ENCODE data around the gene CGNL1. TPM values are rescaled to one million over a fixed set of nuclear protein-coding genes. Genes with fewer than 3 reads are reported as not detected.
A peak's percentile ranks its signal among the peaks of the same experiment; 100 is the strongest.

The CGNL1 gene
- total and polyA plus RNA-seq, 7 donors = 0.69 to 7.2 (median 2.4) TPM

GRCh38 chr15:57373251-57373881, 2.9 kb upstream of the CGNL1 start:
- H3K27me3 ChIP-seq = peaks cover 6 to 30% (median 13%) of the 10 kb centered on the region in 3 donors
- no peaks in the 10 kb centered on the region for H3K9me3 ChIP-seq
- H3K27ac ChIP-seq = no peak overlapping the region
- TF ChIP-seq, protein P1, sequence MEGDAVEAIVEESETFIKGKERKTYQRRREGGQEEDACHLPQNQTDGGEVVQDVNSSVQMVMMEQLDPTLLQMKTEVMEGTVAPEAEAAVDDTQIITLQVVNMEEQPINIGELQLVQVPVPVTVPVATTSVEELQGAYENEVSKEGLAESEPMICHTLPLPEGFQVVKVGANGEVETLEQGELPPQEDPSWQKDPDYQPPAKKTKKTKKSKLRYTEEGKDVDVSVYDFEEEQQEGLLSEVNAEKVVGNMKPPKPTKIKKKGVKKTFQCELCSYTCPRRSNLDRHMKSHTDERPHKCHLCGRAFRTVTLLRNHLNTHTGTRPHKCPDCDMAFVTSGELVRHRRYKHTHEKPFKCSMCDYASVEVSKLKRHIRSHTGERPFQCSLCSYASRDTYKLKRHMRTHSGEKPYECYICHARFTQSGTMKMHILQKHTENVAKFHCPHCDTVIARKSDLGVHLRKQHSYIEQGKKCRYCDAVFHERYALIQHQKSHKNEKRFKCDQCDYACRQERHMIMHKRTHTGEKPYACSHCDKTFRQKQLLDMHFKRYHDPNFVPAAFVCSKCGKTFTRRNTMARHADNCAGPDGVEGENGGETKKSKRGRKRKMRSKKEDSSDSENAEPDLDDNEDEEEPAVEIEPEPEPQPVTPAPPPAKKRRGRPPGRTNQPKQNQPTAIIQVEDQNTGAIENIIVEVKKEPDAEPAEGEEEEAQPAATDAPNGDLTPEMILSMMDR (IDR thresholded peaks at IDR 0.05) = no peak
- TF ChIP-seq POLR2AphosphoS5 (IDR thresholded peaks at IDR 0.05) = no peak
- TF ChIP-seq EP300 (IDR thresholded peaks at IDR 0.05) = no peak
- no peaks in the 10 kb centered on the region for H3K36me3 ChIP-seq
- intact Hi-C loops (cut with DNase I) = no loop called here
- DNase-seq = no peak
- WGBS, 2 donors = 92% methylated on average over 4 of the region's 4 CpGs
- H3K4me3 ChIP-seq = no peak overlapping the region
- H3K4me1 ChIP-seq = peaks cover 0 to 16% (median 12%) of the 10 kb centered on the region in 4 donors

- H3K4me3 ChIP-seq = no peak overlapping the region
- DNase-seq = no peak
- H3K27ac ChIP-seq = no peak overlapping the region
- TF ChIP-seq, protein P1 (IDR thresholded peaks at IDR 0.05) = no peak
- no peak for TF ChIP-seq EP300 (IDR thresholded peaks at IDR 0.05)
- TF ChIP-seq POLR2AphosphoS5 (IDR thresholded peaks at IDR 0.05) = no peak
- no peak for TF ChIP-seq POLR2A (IDR thresholded peaks at IDR 0.05)
- intact Hi-C loops (cut with DNase I) = no loop called here
- H3K36me3 ChIP-seq = no peaks in the 10 kb centered on the region
- H3K9me3 ChIP-seq = no peaks in the 10 kb centered on the region
- WGBS, 2 donors = 90 to 91% methylated on average over 1 of the region's 1 CpG
- H3K27me3 ChIP-seq = peaks cover 6 to 35% (median 16%) of the 10 kb centered on the region in 3 donors
- peaks cover 0 to 16% (median 12%) of the 10 kb centered on the region in 4 donors for H3K4me1 ChIP-seq
These were observed 2.4 kb upstream of the CGNL1 start for GRCh38 chr15:57373882-57374276.

GRCh38 chr15:57376696-57377477, 582 bp downstream of the CGNL1 start:
- TF ChIP-seq, protein P1 (IDR thresholded peaks at IDR 0.05) = no peak
- TF ChIP-seq EP300 (IDR thresholded peaks at IDR 0.05) (no peak), POLR2AphosphoS5 (IDR thresholded peaks at IDR 0.05) (no peak), POLR2A (IDR thresholded peaks at IDR 0.05) (no peak)
- intact Hi-C loops (cut with DNase I) = no loop called here
- WGBS, 2 donors = 4 to 9% methylated on average over 48 of the region's 48 CpGs
- Histone ChIP-seq H3K9me3 (no peaks in the 10 kb centered on the region), H3K27me3 (peaks cover 6 to 57% (median 16%) of the 10 kb centered on the region in 3 donors), H3K27ac (peak overlapping the region in 3 of 4 donors; percentile 37 to 71 (median 45)), H3K36me3 (no peaks in the 10 kb centered on the region), H3K4me3 (peak overlapping the region; percentile 51 to 73 (median 60)), H3K4me1 (peaks cover 0 to 16% (median 12%) of the 10 kb centered on the region in 4 donors)
- DNase-seq = peak; percentile 63

DNA sequence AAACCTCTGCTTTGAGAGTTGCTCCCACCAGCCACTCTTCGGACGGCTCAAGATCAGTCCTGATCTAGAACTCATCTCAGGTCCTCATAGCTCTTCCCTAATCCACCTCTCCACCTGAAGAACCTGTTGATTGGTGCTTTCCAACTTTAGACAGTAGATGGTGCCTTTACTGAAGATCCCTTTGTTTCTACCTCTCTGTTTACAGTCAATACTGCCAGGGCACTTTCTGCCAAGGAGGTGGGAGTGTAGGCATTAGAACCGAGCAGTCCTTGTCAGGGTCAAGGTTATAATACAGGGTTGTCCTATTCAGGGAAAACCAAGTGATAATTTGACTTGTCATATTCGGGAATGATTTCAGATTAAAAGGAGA, 1.2 kb downstream of the CGNL1 start:
- no peak for DNase-seq
- H3K36me3 ChIP-seq = no peaks in the 10 kb centered on the region
- H3K27me3 ChIP-seq = peaks cover 6 to 57% (median 16%) of the 10 kb centered on the region in 3 donors
- peaks cover 0 to 17% (median 12%) of the 10 kb centered on the region in 4 donors for H3K4me1 ChIP-seq
- intact Hi-C loops (cut with DNase I) = no loop called here
- TF ChIP-seq POLR2A (IDR thresholded peaks at IDR 0.05) (no peak), POLR2AphosphoS5 (IDR thresholded peaks at IDR 0.05) (no peak), EP300 (IDR thresholded peaks at IDR 0.05) (no peak)
- TF ChIP-seq, protein P1 (IDR thresholded peaks at IDR 0.05) = no peak
- WGBS, 2 donors = 23 to 68% methylated on average over 4 of the region's 4 CpGs
- H3K9me3 ChIP-seq = no peaks in the 10 kb centered on the region
- H3K27ac ChIP-seq = no peak overlapping the region
- H3K4me3 ChIP-seq = peak overlapping the region in 1 of 4 donors; percentile 73
